Stimulated activated CD4-positive, alpha-beta T cell treated with anti-CD3 and anti-CD28 coated beads, Interleukin-4, amount 100 ng/mL, for 4 hours (primary cell): ENCODE measurements around the gene RAD54L.
A peak's percentile ranks its signal among the peaks of the same experiment; 100 is the strongest.
"Not testable (repeated sequence)": the region's sequence is repeated elsewhere in the genome, so short reads cannot be mapped to it uniquely, and the experiment has no call there.

Experiments
- DNase-seq, 2 experiments: peaks; one replicate each; pipeline ENCODE4 v3.0.0-alpha.2; 2020

The RAD54L gene

DNA sequence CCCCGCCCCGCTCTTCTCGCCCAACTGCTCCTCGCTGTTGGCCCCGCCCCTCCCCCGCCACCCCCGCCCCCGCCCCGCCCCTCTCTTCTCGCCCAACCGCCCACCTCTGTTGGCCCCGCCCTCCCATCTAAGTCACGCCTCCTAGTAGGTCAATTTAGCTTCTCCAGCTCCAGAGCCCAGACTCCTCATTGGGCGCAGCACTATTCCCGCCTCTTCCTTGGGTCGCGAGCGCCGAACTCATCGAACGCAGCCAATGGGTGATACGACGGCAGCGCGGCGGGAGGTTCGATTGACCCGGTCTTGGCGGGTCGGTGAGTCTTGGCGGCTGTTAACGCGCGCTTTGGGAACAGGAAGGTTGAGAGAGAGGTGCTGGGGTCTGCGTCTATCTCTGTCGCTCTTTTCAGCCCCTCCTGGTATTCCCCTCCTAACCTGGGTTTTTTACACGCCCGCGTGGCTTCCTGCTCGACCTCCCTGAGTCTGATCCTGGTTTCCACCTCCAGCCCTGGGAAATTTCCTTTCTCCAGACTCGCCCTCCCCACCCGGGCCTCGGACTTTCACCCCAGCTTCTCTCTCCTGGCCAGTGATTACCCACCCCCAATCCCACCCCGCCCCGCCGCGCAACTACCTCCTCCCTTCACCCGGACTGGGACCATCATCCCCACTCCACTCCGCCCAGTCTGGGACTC is at the start of gene RAD54L:
Gene RAD54L (plus strand): TSS at position 328 of the 686 bp plus-strand sequence. CDS start 643 bp downstream, outside the sequence.
- peak; percentile 95 to 96 for DNase-seq

DNA sequence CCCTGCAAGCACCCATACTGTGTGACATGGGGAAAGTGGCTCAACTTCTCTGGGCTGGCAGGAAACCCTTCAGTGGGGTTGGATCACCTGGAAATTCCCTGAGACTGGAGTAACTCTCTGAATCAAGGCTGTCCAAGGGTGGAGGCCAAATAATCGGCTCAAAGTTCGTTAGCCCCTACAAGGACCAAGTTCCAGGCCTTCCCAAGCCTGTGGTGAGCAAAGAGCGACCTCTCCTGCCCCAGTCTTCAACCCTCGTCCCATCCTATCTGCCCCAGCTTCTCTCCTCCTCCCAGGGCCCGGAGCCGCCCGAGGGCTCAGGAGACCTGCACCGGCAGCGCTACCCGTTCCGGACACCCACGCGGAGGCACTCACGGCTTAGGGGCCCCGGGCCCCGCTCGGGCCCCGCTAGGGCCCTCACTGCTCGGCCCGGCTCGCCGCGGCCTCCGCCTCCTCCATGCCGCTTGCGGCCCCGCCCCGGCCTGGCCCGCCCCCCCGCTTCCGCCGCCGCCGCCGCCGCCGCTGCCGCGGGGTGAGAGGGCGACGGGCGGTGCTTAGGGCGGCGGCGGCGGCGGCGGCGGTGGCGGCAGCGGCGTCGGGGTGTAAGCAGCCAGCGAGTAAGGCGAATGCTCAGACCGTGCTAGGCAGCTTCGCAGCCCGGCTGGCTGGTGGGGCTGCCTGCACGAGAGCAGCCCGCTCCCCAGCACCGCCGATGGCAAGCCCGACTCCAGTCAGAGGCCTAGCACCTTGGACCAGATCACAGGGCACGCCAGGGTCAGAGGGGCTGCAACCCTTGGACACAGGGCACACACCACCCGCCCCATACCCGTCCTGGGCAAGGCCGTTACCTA is 49.4 kb upstream of the RAD54L start, which contains the start of gene POMGNT1:
Gene POMGNT1 (minus strand): TSS at position 471 of the 848 bp plus-strand sequence. CDS start 613 bp downstream, outside the sequence.
- peak; percentile 68 to 80 for DNase-seq

DNA sequence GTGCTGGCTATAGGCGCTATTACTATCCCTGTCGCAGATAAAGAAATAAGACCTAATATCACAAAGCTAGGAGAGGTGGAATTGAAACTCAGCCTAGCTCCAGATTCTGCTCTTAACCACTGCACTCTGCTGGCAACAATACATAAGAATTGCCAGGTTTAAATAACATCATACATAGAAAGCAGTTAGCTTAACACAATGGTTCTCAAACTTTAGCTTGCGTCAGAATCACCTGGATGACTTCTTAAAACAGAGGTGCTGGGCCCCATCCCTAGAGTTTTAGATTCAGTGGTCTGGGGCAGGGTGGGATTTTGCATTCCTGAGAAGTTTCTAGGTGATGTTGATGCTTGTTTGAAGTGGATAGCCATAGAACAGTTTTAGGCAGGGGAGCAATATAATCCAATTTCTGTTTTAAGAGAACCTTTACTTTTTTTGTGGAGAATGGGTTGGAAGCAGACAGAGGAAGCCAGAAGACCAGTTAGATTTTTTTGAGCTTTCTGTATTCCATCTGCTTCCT is 48.3 kb upstream of the RAD54L start:
- DNase-seq: no peak

DNA sequence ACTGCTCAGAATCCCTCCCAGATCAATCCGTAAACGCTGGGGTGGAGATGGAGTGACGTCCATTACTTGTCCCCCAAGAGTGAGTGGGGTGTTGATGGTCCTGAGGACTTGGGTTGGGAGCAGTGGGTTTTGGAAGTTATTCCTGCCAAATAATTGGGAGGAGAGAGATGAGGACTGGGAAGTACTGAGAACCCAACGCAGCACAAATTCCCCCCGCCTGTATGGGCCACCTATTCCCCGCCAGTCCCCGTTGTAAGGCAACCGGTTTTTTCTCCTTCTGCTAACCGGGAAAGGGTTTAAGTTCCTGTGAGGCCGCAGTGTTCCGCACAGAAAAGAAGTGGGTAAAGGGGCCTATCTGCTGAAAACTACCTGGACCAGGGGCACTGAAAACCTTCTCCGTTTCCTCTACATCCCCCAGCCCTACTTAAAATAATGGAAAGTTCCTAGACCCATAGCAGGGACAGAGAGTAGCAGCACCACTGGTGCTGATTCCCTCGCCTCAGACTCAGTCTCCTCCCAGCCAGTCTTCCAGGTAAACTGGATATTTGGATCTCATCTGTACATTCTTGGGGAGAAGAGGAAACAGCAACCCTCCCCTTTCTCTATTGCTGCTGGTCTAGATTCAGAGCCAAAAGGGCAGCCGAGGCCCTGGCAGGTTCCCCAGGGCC is 43.7 kb upstream of the RAD54L start:
- no peak for DNase-seq

DNA sequence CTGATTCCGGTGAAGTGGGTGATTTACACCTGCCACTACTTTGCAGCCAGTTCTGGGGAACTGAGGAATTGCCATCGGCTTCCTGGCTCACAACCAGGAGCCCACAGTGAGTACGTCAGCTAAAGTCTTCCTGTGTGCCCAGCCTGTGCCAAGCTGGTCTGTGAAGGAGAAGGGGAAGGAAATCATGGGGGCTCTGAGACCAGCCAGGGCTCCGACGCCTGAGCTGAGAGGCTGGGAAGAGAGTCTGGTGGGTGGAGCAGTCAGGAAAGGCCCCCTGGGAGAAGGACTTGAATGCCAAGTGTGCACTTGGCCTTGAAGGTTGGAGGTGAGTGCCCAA is 43.2 kb upstream of the RAD54L start:
- DNase-seq: no peak

DNA sequence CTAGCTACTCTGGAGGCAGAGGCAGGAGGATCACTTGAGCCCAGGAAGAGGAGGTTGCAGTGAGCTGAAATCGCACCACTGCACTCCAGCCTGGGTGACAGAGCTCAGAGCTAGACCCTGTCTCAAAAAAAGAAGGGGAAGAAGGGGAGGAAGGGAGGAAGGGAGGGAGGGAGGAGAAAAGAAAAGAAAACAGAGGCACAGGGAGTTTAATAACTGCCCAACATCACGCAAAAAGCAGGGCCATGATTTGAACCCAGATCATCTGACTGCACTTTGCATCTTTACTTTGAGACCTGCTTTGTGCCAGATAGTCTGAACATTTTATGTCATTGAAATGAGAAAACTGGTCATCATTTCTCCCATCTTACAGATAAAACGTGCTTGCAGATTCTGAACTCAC is 42.4 kb upstream of the RAD54L start:
- no peak for DNase-seq

DNA sequence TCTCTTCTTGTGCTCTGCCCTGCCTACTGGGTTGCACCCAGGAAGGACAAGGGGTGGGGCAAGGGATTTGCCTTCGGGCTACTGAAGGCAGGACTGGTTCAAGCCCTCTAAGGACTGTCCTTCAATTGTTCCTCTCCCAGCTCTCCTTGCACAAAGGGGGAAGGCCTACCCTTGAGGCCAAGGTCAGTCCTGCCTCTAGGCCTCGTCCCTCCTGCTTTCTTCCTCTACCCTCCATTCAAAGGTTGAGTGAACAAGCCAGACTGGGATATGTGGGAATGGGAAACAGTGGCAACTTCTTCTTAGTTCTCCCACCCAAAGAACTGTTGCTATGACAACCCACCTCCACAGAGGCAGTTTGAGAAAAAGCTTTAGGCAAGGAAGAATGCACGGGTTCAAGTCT is 41.8 kb upstream of the RAD54L start:
- DNase-seq: no peak

DNA sequence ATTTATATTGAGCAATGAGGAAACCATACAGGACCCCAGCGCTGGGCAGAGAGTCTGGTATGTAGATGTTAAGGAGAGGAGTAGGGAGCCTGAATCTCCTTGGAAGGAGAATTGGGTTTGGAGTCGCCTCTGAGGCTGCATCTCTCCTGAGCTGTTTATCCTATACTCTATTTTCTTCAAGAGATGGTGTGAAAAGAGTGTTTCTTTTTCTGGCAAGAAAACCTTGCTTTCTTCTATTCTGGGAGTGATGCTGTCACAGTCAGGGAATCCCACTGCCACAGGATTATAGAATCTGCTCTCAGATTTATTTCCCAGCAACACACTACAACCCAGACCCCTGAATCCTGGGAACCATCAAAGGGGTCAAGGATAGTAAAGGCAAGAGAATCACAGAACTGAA is 41.2 kb upstream of the RAD54L start:
- no peak for DNase-seq

DNA sequence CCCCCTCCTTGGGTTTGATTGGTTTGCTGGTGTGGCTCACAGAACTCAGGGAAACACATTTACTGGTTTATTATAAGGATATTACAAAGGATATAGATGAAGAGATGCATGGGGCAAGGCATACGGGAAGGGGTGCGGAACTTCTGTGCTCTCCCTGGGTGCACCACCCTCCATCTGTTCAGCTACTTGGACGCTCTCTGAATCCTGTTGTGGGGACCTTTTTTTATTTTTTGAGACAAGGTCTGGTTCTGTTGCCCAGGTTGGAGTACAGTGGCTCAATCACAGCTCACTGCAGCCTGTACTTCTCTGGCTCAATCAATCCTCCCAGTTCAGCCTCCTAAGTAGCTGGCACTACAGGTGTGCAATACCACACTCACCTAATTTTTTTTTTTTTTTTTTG is 37.0 kb upstream of the RAD54L start:
- no peak for DNase-seq

DNA sequence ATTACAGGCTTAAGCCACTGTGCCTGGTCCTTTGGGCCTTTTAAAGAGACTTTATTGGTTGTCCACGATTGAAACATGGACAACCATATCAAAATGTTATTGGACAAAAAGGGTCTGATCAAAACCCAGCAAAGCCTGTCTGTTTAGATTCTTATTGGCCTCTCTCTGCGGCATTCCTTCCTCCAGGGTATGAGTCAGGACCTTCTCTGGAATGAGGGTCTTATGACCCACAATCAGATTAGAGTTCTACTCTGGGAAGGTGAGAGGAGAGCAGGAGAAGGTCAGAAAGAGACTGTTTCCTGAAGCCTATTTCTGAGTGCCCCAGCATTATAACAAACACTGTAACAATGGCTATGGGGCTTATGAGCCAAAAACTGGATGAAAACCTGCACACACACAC is 36.5 kb upstream of the RAD54L start:
- no peak for DNase-seq

DNA sequence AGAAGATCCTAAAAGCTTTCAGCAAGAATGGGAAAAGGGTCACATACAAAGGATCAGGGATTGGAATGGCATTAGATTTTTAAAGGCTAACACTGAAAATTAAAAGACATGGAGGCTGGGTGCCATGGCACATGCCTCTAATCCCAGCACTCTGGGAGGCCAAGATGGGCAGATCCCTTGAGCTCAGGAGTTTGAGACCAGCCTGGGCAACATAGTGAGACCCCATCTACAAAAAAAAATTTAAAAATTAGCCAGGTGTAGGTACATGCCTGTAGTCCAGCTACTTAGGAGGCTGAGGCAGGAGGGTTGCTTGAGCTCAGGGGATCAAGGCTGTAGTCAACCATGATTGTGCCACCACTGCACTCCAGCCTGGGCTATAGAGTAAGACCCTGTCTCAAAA is 32.1 kb upstream of the RAD54L start:
- no peak for DNase-seq

DNA sequence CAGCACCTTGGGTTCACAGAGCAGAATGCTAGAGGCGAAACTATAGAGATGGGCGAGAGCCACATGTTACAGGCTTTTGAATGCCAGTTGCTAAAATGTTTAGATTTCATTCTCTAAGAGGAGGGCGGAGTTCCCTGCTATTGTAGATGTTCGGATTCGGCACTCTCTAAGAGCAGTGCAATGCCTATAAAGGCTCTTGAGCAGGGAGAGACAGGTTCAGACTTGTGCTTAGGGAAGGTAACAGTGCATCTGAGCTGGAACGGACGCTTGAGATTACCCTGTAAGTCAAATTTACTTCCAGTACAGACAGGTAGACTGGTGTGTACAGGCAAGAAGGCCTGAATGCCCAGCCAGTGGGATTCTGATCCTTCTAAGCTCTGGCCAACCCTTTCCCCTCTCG is 29.1 kb upstream of the RAD54L start:
- no peak for DNase-seq

DNA sequence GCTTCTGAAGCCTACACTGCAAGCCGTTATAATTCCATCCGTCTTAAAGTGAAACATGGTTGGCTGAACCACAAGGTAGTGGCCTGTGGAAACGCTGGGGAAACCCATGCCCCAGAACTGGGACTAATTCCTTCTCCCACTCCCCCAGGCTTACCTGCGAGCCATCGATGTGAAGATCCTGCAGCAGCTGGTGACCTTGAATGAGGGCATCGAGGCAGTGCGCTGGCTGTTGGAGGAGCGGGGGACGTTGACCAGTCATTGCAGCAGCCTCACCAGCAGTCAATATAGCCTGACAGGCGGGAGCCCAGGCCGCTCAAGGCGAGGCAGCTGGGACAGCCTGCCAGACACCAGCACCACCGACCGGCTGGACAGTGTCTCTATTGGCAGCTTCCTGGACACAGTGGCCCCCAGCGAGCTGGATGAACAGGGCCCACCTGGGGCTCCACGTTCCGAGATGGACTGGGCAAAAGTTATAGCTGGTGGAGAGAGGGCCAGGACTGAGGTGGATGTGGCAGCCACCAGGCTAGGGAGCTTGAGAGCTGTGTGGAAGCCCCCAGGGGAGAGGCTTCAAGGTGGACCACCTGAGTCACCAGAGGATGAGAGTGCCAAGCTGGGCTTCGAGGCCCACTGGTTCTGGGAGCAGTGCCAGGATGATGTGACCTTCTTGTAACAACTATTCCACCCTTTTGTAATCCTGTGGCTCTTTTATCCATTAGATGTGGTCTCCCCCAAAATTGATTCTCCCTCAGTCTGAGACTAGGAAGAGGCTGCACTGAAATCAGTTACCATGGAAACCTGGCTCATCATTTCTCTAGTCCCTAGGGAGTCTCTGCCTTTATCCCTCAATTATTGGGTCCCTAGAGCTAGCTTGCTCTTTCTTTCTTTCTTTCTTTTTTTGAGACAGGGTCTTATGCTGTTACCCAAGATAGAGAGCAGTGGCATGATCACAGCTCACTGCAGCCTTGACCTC is 27.7 kb upstream of the RAD54L start:
- no peak for DNase-seq

DNA sequence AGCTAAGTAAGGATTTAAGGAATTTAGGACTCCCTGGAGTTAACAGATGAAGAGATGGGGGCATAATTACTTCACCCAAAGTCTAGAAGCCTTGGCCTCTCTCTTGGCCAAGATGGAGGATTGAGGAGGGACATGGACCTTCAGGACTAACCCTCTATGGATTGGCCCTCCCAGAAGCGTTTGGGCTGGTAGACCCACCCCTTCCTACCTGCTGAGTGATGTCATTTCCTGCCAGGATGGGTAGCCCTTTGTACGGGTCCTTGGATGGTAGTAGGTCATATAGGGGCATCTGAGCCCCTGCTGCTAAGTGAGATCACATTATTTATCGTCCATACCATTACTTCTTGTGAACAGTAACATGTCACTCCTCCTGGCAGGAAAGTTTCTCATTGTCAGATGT is 26.8 kb upstream of the RAD54L start:
- DNase-seq: no peak

DNA sequence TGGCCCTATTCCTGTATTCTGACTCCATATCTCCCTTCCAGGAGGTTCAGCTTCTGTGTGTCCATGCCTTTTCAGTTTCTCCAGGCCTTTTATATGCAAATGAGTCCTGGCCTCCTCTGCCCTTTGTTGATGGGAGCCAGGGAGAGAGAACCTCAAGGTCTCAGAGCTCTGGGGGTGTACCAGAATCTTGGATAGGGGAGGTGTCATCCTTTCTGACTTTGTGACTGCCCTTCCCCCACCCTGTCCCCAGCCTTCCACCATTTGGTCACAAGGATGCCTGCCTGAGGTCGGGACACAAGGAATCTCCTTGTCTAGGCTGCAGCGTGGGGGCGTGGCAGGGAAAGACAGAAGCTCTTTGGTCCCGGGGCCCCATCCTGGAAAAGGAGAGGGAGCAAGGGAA is 25.8 kb upstream of the RAD54L start:
- no peak for DNase-seq

DNA sequence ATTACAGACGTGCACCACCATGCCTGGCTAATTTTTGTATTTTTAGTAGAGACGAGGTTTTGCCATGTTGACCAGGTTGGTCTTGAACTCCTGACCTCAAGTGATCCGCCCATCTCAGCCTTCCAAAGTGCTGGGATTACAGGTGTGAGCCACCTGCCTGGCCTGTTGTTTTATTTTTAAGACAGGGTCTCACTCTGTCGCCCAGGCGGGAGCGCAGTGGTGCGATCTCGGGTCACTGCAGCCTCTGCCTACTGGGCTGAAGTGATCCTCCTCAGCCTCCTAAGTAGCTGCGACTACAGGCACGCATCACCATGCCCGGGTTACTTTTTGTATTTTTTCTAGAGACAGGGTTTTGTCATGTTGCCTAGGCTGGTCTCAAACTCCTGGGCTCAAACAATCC is 24.5 kb upstream of the RAD54L start:
- DNase-seq: not testable (repeated sequence)

DNA sequence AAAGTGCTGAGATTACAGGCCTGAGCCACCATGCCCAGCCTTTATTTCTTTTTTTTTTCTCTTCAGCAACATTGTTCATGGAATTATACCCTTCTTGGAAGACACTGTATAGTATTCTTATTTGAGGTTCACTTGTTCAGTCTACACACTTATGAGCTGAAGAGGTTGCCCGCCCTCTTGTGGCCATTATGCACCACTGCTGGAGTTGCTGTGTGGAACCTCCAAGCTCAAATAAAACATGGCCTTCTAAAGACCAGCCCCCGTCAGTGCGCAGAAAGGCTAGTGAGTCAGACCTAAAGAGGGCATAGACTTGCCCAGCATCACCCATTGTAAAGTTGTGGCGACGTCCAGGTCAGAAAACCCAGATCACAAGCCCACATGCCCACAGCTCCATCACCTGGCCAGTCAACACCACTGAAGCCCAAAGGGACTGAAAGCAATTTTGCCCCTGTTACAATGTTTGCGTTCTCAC is 24.1 kb upstream of the RAD54L start:
- peak; percentile 38 to 52 for DNase-seq

DNA sequence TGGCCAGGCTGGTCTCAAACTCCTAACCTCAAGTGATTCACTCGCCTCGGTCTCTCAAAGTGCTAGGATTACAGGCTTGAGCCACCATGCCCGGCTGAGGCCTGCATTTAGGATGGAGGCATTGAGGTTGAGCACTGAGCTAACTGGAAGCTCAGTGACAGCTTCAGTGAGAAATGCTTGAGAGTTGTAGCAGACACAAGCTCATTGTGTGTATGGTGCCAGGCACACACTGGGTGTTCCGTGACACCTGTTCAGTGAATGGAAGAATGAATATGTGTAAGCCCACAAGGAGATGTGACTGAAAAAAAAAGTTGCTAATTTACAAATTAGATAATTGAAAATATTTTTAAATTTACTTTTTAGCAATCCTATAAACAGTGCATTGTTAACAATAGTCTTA is 22.6 kb upstream of the RAD54L start:
- no peak for DNase-seq

DNA sequence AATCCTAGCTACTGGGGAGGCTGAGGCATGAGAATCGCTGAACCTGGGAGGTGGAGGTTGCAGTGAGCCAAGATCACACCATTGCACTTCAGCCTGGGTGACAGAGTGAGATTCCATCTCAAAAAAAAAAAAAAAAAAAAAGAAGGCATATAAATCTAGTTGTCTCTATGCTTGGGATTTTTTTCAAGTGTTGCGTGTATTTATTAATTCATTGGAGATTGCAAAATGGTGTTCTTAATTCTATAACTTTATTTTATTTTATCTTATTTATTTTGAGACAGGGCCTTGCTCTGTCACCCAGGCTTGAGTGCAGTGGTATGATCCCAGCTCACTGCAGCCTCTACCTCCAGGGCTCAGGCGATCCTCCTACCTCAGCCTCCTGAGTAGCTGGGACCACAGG is 16.3 kb upstream of the RAD54L start:
- not testable (repeated sequence) for DNase-seq

DNA sequence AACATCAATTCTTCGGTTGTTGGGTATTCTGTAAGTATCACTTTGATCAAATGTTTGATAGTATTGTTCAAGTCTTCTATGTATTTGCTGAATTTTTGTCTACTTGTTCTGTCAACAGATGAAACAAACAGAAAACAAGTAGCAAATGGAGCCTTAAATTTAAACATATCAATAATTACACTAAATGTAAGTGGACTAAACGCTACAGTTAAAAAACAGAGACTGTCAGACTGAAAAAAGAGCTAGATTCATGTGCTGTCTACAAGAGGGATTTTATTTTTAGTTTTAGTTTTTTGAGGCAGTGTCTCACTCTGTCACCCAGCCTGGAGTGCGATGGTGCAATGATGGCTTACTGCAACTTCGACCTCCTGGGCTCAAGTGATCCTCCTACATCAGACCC is 10.7 kb upstream of the RAD54L start:
- no peak for DNase-seq

DNA sequence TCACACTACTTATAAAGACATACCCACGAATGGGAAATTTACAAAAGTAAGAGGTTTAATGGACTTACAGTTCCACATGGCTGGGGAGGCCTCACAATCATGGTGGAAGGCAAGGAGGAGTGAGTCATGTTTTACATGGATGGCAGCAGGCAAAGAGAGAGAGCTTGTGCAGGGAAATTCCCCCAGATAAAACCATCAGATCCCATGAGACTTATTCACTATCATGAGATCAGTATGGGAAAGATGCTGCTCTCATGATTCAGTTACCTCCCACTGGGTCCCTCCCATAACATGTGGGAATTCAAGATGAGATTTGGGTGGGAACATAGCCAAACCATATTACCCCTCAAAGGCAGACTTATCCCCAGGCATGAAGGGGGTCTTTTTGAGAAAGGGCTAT is 8.7 kb upstream of the RAD54L start:
- not testable (repeated sequence) for DNase-seq

DNA sequence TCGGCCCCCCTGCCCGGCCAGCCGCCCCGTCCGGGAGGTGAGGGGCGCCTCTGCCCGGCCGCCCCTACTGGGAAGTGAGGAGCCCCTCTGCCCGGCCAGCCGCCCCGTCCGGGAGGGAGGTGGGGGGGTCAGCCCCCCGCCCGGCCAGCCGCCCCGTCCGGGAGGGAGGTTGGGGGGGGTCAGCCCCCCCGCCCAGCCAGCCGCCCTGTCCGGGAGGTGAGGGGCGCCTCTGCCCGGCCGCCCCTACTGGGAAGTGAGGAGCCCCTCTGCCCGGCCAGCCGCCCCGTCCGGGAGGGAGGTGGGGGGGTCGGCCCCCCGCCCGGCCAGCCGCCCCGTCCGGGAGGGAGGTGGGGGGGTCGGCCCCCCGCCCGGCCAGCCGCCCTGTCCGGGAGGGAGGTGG is 5.8 kb upstream of the RAD54L start:
- not testable (repeated sequence) for DNase-seq
